GM19438 (cell line): Measurements from ENCODE around the gene TEX29.

Experiments
- ATAC-seq: cut with Tn5 transposase; IDR thresholded peaks from one replicate; pipeline ENCODE4 v1.9.1; 2021; ENCODE audit warnings: low read depth; ENCODE audit not compliant: unreplicated experiment

Gene TEX29

GRCh38 chr13:111365149-111366005 lies 44.9 kb downstream of the TEX29 start:
- ATAC-seq = no peak

GRCh38 chr13:111367340-111367739 lies 46.9 kb downstream of the TEX29 start:
- no peak for ATAC-seq

GRCh38 chr13:111368091-111368490 lies 47.6 kb downstream of the TEX29 start:
- ATAC-seq = no peak

GRCh38 chr13:111370147-111370546 lies 49.7 kb downstream of the TEX29 start:
- no peak for ATAC-seq

- no peak for ATAC-seq
These were observed 50.4 kb downstream of the TEX29 start for GRCh38 chr13:111370570-111371535.

GRCh38 chr13:111371720-111372119 lies 51.3 kb downstream of the TEX29 start:
- ATAC-seq = no peak

- ATAC-seq = no peak
These were observed 52.4 kb downstream of the TEX29 start for GRCh38 chr13:111372651-111373425.

GRCh38 chr13:111373486-111373885 lies 53.0 kb downstream of the TEX29 start:
- no peak for ATAC-seq

GRCh38 chr13:111380431-111380830 lies 60.0 kb downstream of the TEX29 start:
- ATAC-seq = no peak

GRCh38 chr13:111382411-111382810 lies 62.0 kb downstream of the TEX29 start:
- ATAC-seq = no peak

GRCh38 chr13:111382877-111383276 lies 62.4 kb downstream of the TEX29 start:
- no peak for ATAC-seq

GRCh38 chr13:111383591-111384440 lies 63.4 kb downstream of the TEX29 start:
- ATAC-seq = no peak

- ATAC-seq = no peak
These were observed 64.2 kb downstream of the TEX29 start for GRCh38 chr13:111384441-111385182.

- ATAC-seq = no peak
These were observed 64.9 kb downstream of the TEX29 start for GRCh38 chr13:111385183-111385857.

- ATAC-seq = no peak
These were observed 66.8 kb downstream of the TEX29 start for GRCh38 chr13:111387026-111387871.

- ATAC-seq = no peak
These were observed 67.6 kb downstream of the TEX29 start for GRCh38 chr13:111387945-111388600.
